ENCODE measurements around the gene DSCAM. TPM values are rescaled to one million over a fixed set of nuclear protein-coding genes. Genes with fewer than 3 reads are reported as not detected.

DSCAM gene
- total RNA-seq, 1 donor from 2014 or later: not detected

- Mint-ChIP-seq H3K27me3 (ENCODE audit: unreplicated experiment) (no peaks in the 10 kb centered on the region), H3K9me3 (ENCODE audit: unreplicated experiment) (peaks cover 26% of the 10 kb centered on the region), H3K27ac (ENCODE audit: unreplicated experiment) (no peak overlapping the region), H3K4me1 (ENCODE audit: unreplicated experiment) (no peaks in the 10 kb centered on the region), H3K36me3 (ENCODE audit: unreplicated experiment) (no peaks in the 10 kb centered on the region), H3K4me3 (ENCODE audit: unreplicated experiment) (no peak overlapping the region)
- DNase-seq (ENCODE audit: extremely low spot score, unreplicated experiment): no peak
- no peak for TF ChIP-seq CTCF (IDR thresholded peaks at IDR 0.05)
These were observed 93.2 kb downstream of the DSCAM start for GRCh38 chr21:40753756-40754155.

GRCh38 chr21:40752125-40752524 is 94.8 kb downstream of the DSCAM start:
- Mint-ChIP-seq H3K27me3 (ENCODE audit: unreplicated experiment) (no peaks in the 10 kb centered on the region), H3K9me3 (ENCODE audit: unreplicated experiment) (peaks cover 21% of the 10 kb centered on the region), H3K36me3 (ENCODE audit: unreplicated experiment) (no peaks in the 10 kb centered on the region), H3K27ac (ENCODE audit: unreplicated experiment) (no peak overlapping the region), H3K4me1 (ENCODE audit: unreplicated experiment) (no peaks in the 10 kb centered on the region), H3K4me3 (ENCODE audit: unreplicated experiment) (no peak overlapping the region)
- no peak for TF ChIP-seq CTCF (IDR thresholded peaks at IDR 0.05)
- no peak for DNase-seq (ENCODE audit: extremely low spot score, unreplicated experiment)

GRCh38 chr21:40751221-40751620 is 95.7 kb downstream of the DSCAM start:
- Mint-ChIP-seq H3K27me3 (ENCODE audit: unreplicated experiment) (no peaks in the 10 kb centered on the region), H3K4me3 (ENCODE audit: unreplicated experiment) (no peak overlapping the region), H3K27ac (ENCODE audit: unreplicated experiment) (no peak overlapping the region), H3K36me3 (ENCODE audit: unreplicated experiment) (no peaks in the 10 kb centered on the region), H3K9me3 (ENCODE audit: unreplicated experiment) (peaks cover 20% of the 10 kb centered on the region), H3K4me1 (ENCODE audit: unreplicated experiment) (no peaks in the 10 kb centered on the region)
- no peak for DNase-seq (ENCODE audit: extremely low spot score, unreplicated experiment)
- no peak for TF ChIP-seq CTCF (IDR thresholded peaks at IDR 0.05)

- no peak for TF ChIP-seq CTCF (IDR thresholded peaks at IDR 0.05)
- Mint-ChIP-seq H3K4me1 (ENCODE audit: unreplicated experiment) (no peaks in the 10 kb centered on the region), H3K9me3 (ENCODE audit: unreplicated experiment) (peaks cover 14% of the 10 kb centered on the region), H3K27ac (ENCODE audit: unreplicated experiment) (no peak overlapping the region), H3K4me3 (ENCODE audit: unreplicated experiment) (no peak overlapping the region), H3K27me3 (ENCODE audit: unreplicated experiment) (no peaks in the 10 kb centered on the region), H3K36me3 (ENCODE audit: unreplicated experiment) (no peaks in the 10 kb centered on the region)
- no peak for DNase-seq (ENCODE audit: extremely low spot score, unreplicated experiment)
These were observed 110.8 kb downstream of the DSCAM start for GRCh38 chr21:40736145-40736544.

GRCh38 chr21:40733024-40733397 is 113.9 kb downstream of the DSCAM start:
- no peak for TF ChIP-seq CTCF (IDR thresholded peaks at IDR 0.05)
- Mint-ChIP-seq H3K4me3 (ENCODE audit: unreplicated experiment) (no peak overlapping the region), H3K27me3 (ENCODE audit: unreplicated experiment) (no peaks in the 10 kb centered on the region), H3K27ac (ENCODE audit: unreplicated experiment) (no peak overlapping the region), H3K4me1 (ENCODE audit: unreplicated experiment) (no peaks in the 10 kb centered on the region), H3K9me3 (ENCODE audit: unreplicated experiment) (peaks cover 17% of the 10 kb centered on the region), H3K36me3 (ENCODE audit: unreplicated experiment) (no peaks in the 10 kb centered on the region)
- no peak for DNase-seq (ENCODE audit: extremely low spot score, unreplicated experiment)

Measured in osteocyte (in vitro differentiated cells).